MM.1S (cell line): ENCODE results near the gene INO80D.

Experiments used
- DNase-seq: peaks from one replicate; pipeline ENCODE4 v3.0.0-alpha.2; 2015
- H2AFZ ChIP-seq: fragments of 300-600 bp; sonication (generic); 2 replicates; pipeline ENCODE4 v1.6.0; 2016; ENCODE audit warnings: antibody characterized with exemption, low read length
- H3F3A ChIP-seq: fragments of 300-600 bp; sonication (generic); 2 replicates; pipeline ENCODE4 v1.6.1; 2016; ENCODE audit warnings: mild to moderate bottlenecking, antibody characterized with exemption, low read length, moderate library complexity, mixed read lengths; ENCODE audit not compliant: insufficient read depth
- H3K27ac ChIP-seq: fragments of 300-600 bp; sonication (generic); 2 replicates; pipeline ENCODE4 v1.5.1; 2016; ENCODE audit warnings: mild to moderate bottlenecking, low read length
- H3K27me3 ChIP-seq: fragments of 300-600 bp; sonication (generic); replicated peaks from 2 replicates; pipeline ENCODE4 v1.6.0; 2016; ENCODE audit warnings: low read length; ENCODE audit not compliant: insufficient read depth
- H3K36me3 ChIP-seq: fragments of 300-600 bp; sonication (generic); replicated peaks from 2 replicates; pipeline ENCODE4 v1.6.1; 2016; ENCODE audit warnings: mild to moderate bottlenecking, low read length, mixed read lengths; ENCODE audit not compliant: insufficient read depth
- H3K4me1 ChIP-seq: fragments of 300-600 bp; sonication (generic); 2 replicates; pipeline ENCODE4 v1.6.1; 2016; ENCODE audit warnings: low read length, mixed read lengths
- H3K4me2 ChIP-seq: fragments of 300-600 bp; sonication (generic); 2 replicates; pipeline ENCODE4 v1.6.0; 2016; ENCODE audit warnings: low read depth, low read length
- H3K4me3 ChIP-seq: fragments of 300-600 bp; sonication (generic); 2 replicates; pipeline ENCODE4 v1.5.1; 2016; ENCODE audit warnings: low read length, mixed read lengths
- H3K79me2 ChIP-seq: fragments of 300-600 bp; sonication (generic); 2 replicates; pipeline ENCODE4 v1.6.1; 2016; ENCODE audit warnings: mixed run types, low read length, mixed read lengths
- H3K9ac ChIP-seq: fragments of 300-600 bp; sonication (generic); 2 replicates; pipeline ENCODE4 v1.6.1; 2016; ENCODE audit warnings: low read length, mixed read lengths
- H3K9me2 ChIP-seq: fragments of 300-600 bp; sonication (generic); replicated peaks from 2 replicates; pipeline ENCODE4 v1.6.1; 2016; ENCODE audit warnings: mild to moderate bottlenecking, low read length, mixed read lengths; ENCODE audit not compliant: insufficient read depth
- H3K9me3 ChIP-seq: fragments of 300-600 bp; sonication (generic); replicated peaks from 2 replicates; pipeline ENCODE4 v1.6.1; 2016; ENCODE audit warnings: mild to moderate bottlenecking, low read length, mixed read lengths; ENCODE audit not compliant: insufficient read depth
- H4K20me1 ChIP-seq: fragments of 300-600 bp; sonication (generic); 2 replicates; pipeline ENCODE4 v1.6.1; 2016; ENCODE audit warnings: mild to moderate bottlenecking, low read length, moderate library complexity, mixed read lengths; ENCODE audit not compliant: insufficient read depth
- EZH2 ChIP-seq: fragments of 300-600 bp; sonication (generic); optimal IDR thresholded peaks from 2 replicates; pipeline ENCODE3; 2017; ENCODE audit warnings: low read depth, mild to moderate bottlenecking, antibody characterized with exemption, low read length, mixed read lengths
- EZH2phosphoT487 ChIP-seq: fragments of 300-600 bp; sonication (generic); IDR thresholded peaks from 2 replicates; pipeline ENCODE4 v1.6.1; 2018; ENCODE audit warnings: antibody characterized with exemption, low read length
- TF ChIP-seq, protein P1 (sequence below): fragments of 300-600 bp; sonication (generic); IDR thresholded peaks from 2 replicates; pipeline ENCODE4 v1.5.1; 2016; ENCODE audit warnings: antibody characterized with exemption, low read length, mixed read lengths

Gene INO80D

DNA sequence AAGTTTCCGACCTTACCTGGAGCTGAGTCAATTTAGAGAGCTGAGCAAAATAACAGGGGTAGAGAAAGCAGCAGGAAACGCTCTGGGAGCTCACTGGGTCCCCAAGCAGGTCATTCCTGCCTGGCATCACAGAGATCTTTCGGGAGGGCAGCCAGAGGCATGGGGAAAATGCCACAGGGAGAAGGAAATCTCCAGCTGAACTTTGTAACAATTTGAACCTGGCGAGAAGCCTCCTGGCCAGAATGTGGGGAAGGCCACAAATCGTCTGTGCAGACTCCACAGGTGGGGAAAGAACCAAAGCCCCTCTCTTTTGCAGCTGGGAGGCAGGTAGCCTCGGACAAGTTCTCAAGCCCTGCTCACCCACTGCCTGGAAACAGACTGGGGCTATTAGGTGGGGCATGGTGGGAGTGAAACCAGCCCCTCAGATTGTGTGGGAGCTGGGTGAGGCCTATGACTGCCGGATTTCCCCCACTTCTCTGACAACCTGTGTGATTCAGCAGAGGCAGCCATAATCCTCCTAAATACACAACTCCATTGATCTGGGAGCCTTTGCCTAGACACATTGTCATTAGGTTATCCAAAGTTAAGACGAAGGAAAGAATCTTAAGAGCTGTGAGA is 53.9 kb downstream of the INO80D start:
- no peak overlapping the region for H3K9ac ChIP-seq
- H3K9me3 ChIP-seq, result no peaks in the 10 kb centered on the region
- no peak overlapping the region for H2AFZ ChIP-seq
- TF ChIP-seq EZH2 (no peak), EZH2phosphoT487 (no peak)
- TF ChIP-seq, protein P1, sequence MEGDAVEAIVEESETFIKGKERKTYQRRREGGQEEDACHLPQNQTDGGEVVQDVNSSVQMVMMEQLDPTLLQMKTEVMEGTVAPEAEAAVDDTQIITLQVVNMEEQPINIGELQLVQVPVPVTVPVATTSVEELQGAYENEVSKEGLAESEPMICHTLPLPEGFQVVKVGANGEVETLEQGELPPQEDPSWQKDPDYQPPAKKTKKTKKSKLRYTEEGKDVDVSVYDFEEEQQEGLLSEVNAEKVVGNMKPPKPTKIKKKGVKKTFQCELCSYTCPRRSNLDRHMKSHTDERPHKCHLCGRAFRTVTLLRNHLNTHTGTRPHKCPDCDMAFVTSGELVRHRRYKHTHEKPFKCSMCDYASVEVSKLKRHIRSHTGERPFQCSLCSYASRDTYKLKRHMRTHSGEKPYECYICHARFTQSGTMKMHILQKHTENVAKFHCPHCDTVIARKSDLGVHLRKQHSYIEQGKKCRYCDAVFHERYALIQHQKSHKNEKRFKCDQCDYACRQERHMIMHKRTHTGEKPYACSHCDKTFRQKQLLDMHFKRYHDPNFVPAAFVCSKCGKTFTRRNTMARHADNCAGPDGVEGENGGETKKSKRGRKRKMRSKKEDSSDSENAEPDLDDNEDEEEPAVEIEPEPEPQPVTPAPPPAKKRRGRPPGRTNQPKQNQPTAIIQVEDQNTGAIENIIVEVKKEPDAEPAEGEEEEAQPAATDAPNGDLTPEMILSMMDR, result no peak
- H3K9me2 ChIP-seq, result no peaks in the 10 kb centered on the region
- no peak overlapping the region for H3K4me2 ChIP-seq
- H3K4me1 ChIP-seq, result peaks cover 7% of the 10 kb centered on the region; the same call in 1 of the 2 replicates
- peaks cover 43% of the 10 kb centered on the region for H3K79me2 ChIP-seq
- no peaks in the 10 kb centered on the region for H3K27me3 ChIP-seq
- no peak overlapping the region for H3K4me3 ChIP-seq
- H3K27ac ChIP-seq, result no peak overlapping the region
- H3K36me3 ChIP-seq, result peaks cover 10% of the 10 kb centered on the region; the same call in 1 of the 2 replicates
- no peak for DNase-seq
- no peaks in the 10 kb centered on the region for H4K20me1 ChIP-seq
- H3F3A ChIP-seq, result no peaks in the 10 kb centered on the region

DNA sequence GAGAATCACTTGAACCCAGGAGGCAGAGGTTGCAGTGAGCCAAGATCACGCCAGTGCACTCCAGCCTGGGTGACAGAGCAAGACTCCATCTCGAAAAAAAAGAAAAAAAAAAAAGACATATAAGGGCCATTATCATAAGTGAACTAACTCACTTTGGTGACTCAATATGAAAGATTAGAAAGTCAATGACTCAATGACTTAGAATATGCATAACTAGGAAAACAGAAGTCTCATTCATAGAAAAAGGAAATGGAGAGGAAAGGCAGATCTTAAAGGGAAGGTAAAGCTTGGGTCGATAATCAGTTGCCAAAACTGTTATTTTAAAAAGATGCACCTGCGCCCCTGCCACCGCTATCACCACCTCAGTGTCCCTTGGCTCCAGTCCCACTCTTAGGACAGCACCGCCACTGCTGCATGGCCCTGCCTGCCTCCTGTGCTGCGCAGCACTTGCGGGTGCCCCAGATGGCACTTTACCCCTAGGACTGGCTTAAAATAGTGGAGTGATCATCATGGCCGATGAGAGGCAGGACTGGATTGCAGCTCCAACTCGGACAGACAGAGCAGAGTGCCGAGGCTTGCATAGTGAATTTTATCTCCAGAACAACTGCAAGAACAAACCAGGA is 54.7 kb downstream of the INO80D start:
- Histone ChIP-seq H3K79me2 (peaks cover 35% of the 10 kb centered on the region), H3K36me3 (peaks cover 5% of the 10 kb centered on the region; the same call in 1 of the 2 replicates), H3F3A (no peaks in the 10 kb centered on the region), H3K27ac (no peak overlapping the region), H3K9me2 (no peaks in the 10 kb centered on the region), H3K9ac (no peak overlapping the region), H3K4me1 (peaks cover 7% of the 10 kb centered on the region; the same call in 1 of the 2 replicates), H3K4me2 (no peak overlapping the region), H4K20me1 (no peaks in the 10 kb centered on the region), H3K4me3 (no peak overlapping the region), H2AFZ (no peak overlapping the region), H3K27me3 (no peaks in the 10 kb centered on the region), H3K9me3 (no peaks in the 10 kb centered on the region)
- no peak for DNase-seq
- TF ChIP-seq EZH2phosphoT487, result no peak
- no peak for TF ChIP-seq EZH2
- TF ChIP-seq, protein P1, result no peak

DNA sequence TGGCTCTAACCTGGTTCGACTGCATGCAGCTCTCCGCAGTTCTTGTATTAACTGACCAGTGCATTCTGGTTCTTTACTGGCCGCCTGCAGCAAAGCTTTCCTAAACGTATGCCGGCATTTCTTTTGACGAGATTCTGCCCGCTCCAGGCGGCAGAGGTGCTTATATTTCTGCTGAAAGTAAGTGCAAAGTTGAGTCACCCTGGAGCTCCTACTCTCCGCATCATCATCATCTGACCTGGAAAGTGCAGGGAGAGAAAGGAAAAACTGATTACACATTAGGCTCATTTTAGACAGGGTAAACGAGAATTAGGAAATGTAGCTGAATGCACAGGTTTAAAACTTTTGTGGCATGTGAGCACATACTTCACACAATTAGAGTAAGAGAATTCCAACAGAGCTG is 57.9 kb downstream of the INO80D start:
- Histone ChIP-seq H3K36me3 (no peaks in the 10 kb centered on the region; the same call in 1 of the 2 replicates), H3K4me1 (no peaks in the 10 kb centered on the region), H3K27me3 (no peaks in the 10 kb centered on the region), H3K9ac (no peak overlapping the region), H3K79me2 (peaks cover 18% of the 10 kb centered on the region), H3K4me2 (no peak overlapping the region), H4K20me1 (no peaks in the 10 kb centered on the region), H3K27ac (no peak overlapping the region), H2AFZ (no peak overlapping the region), H3K9me2 (no peaks in the 10 kb centered on the region), H3K4me3 (no peak overlapping the region), H3K9me3 (no peaks in the 10 kb centered on the region), H3F3A (no peaks in the 10 kb centered on the region)
- TF ChIP-seq EZH2phosphoT487 (no peak), EZH2 (no peak)
- TF ChIP-seq, protein P1, result no peak
- no peak for DNase-seq
